ENCODE results near the gene TUG1. TPM values are rescaled to one million over a fixed set of nuclear protein-coding genes. Genes with fewer than 3 reads are reported as not detected.

The TUG1 gene
- total and polyA plus RNA-seq, 2 of the 4 experiments (the other 2 are of a cell fraction): 60.6 to 68.8 TPM

GRCh38 chr22:30931541-30932300 is 37.3 kb upstream of the TUG1 start:
- Histone ChIP-seq H2BK120ac (ENCODE audit: low read depth, low read length) (no peak overlapping the region), H3K9ac (ENCODE audit: low read depth, low read length) (no peak overlapping the region), H2AK5ac (ENCODE audit: low read depth, low read length) (no peak overlapping the region), H3K9me3 (ENCODE audit: control insufficient read depth, insufficient read depth, low read length) (no peaks in the 10 kb centered on the region), H3K23ac (ENCODE audit: low read depth, low read length) (no peak overlapping the region), H4K5ac (ENCODE audit: low read depth, low read length) (no peak overlapping the region), H3K4me1 (ENCODE audit: control insufficient read depth, insufficient read depth, low read length) (no peaks in the 10 kb centered on the region), H2AK9ac (replicated peaks; ENCODE audit: low read depth, low read length, poor library complexity) (no peak overlapping the region), H3K27ac (ENCODE audit: insufficient read depth, low read length) (no peak overlapping the region), H2BK20ac (ENCODE audit: low read depth, low read length) (no peak overlapping the region), H3K56ac (ENCODE audit: extremely low read depth, insufficient read depth, low read length) (no peak overlapping the region), H4K91ac (ENCODE audit: insufficient read depth, low read depth, low read length) (no peak overlapping the region), H3K4me2 (ENCODE audit: low read depth, low read length) (no peak overlapping the region), H3K27me3 (ENCODE audit: control insufficient read depth, insufficient read depth, low read length) (no peaks in the 10 kb centered on the region), H3K9me1 (ENCODE audit: insufficient read depth, low read length) (no peaks in the 10 kb centered on the region), H2BK5ac (ENCODE audit: low read depth, low read length, poor library complexity, severe bottlenecking) (no peak overlapping the region), H3K36me3 (ENCODE audit: control insufficient read depth, insufficient read depth, low read length) (peaks cover 82% of the 10 kb centered on the region), H2AFZ (replicated peaks; ENCODE audit: low read length, poor library complexity) (no peak overlapping the region), H3K79me1 (ENCODE audit: low read depth in 1 of 2, low read length in 2 of 2) (peaks cover 0 to 8% of the 10 kb centered on the region in 2 experiments; a peak in 3 of 4 replicates), H3K14ac (replicated peaks; ENCODE audit: low read depth, low read length) (no peak overlapping the region), H4K8ac (ENCODE audit: low read depth in 2 of 2, low read length in 2 of 2) (no peak overlapping the region), H4K20me1 (ENCODE audit: insufficient read depth, low read length) (peaks cover 5% of the 10 kb centered on the region; the same call in 1 of the 2 replicates), H3K4me3 (ENCODE audit: insufficient read depth, low read depth, low read length) (no peak overlapping the region), H3K4ac (ENCODE audit: low read depth, low read length) (no peak overlapping the region), H3K18ac (ENCODE audit: low read depth, low read length) (no peak overlapping the region), H2BK15ac (ENCODE audit: low read depth, low read length) (no peak overlapping the region)
- BruUV-seq (replicated peaks): no TSS peak
- no peak for TF ChIP-seq CEBPB (IDR thresholded peaks at IDR 0.05; ENCODE audit: low read depth, low read length)
- TF ChIP-seq FOS (IDR thresholded peaks at IDR 0.05; ENCODE audit: low read depth, low read length): no peak
- no peak for TF ChIP-seq SMC3 (IDR thresholded peaks at IDR 0.05; ENCODE audit: low read depth, low read length)
- TF ChIP-seq RFX5 (IDR thresholded peaks at IDR 0.05; ENCODE audit: low read depth, low read length): no peak
- TF ChIP-seq ELK1 (IDR thresholded peaks at IDR 0.05; ENCODE audit: borderline replicate concordance, low read depth, low read length): no peak
- TF ChIP-seq MAFK (IDR thresholded peaks at IDR 0.05; ENCODE audit: low read depth, low read length): no peak
- no peak for TF ChIP-seq MXI1 (IDR thresholded peaks at IDR 0.05; ENCODE audit: borderline replicate concordance, low read depth, low read length)
- no peak for TF ChIP-seq USF2 (IDR thresholded peaks at IDR 0.05; ENCODE audit: low read depth, low read length)
- in situ Hi-C loops (cut with MboI; ENCODE audit: low sequenced_read_pairs): no loop called here
- ChIA-PET CTCF (interaction anchor here (0.6 kb wide), 1 partner anchor 12 kb away, joined by 3 read pairs; no protein-coding TSS in a partner anchor), POLR2A (ENCODE audit: unreplicated experiment) (no interaction called here)
- intact Hi-C loops (cut with micrococcal nuclease): no loop called here
- dilution Hi-C loops (cut with HindIII; ENCODE audit: low sequenced_read_pairs, unreplicated experiment): no loop called here
- no peak for DNase-seq
- ATAC-seq (ENCODE audit: low read depth): no peak
- 100% methylated on average over 2 of the region's 4 CpGs; no CpG with 5 or more reads in 1 of the 2 experiments for WGBS, 2 experiments (ENCODE audit: extremely low coverage in 2 of 2, insufficient read length in 1 of 2)

Data from IMR-90 (cell line).